HL-60/S4 treated with phorbol 12-myristate 13-acetate at 8.2 ng/mL for 4 days and 3 days (cell line): ENCODE measurements around the gene PTPN14.
"Not testable (repeated sequence)": the region's sequence is repeated elsewhere in the genome, so short reads cannot be mapped to it uniquely, and the experiment has no call there.

Experiments used
- in situ Hi-C: fragments of 300-500 bp; cut with MboI; formaldehyde crosslinking; loops from 2 replicates; pipeline ENCODE4 v1.15.0; 2022; ENCODE audit warnings: low sequenced_read_pairs

Gene PTPN14

GRCh38 chr1:214481983-214482634 is 69.3 kb downstream of the PTPN14 start:
- in situ Hi-C loops: not testable (repeated sequence)

GRCh38 chr1:214476986-214477870 is 74.2 kb downstream of the PTPN14 start:
- in situ Hi-C loops: no loop called here

- in situ Hi-C loops: no loop called here
Observed at GRCh38 chr1:214476229-214476985, 75.0 kb downstream of the PTPN14 start.

- in situ Hi-C loops: no loop called here
Observed at GRCh38 chr1:214475746-214476145, 75.7 kb downstream of the PTPN14 start.

- in situ Hi-C loops: no loop called here
Observed at GRCh38 chr1:214475331-214475730, 76.1 kb downstream of the PTPN14 start.

GRCh38 chr1:214474467-214474866 is 76.9 kb downstream of the PTPN14 start:
- in situ Hi-C loops: no loop called here

- in situ Hi-C loops: no loop called here
Observed at GRCh38 chr1:214473862-214474261, 77.5 kb downstream of the PTPN14 start.

- in situ Hi-C loops: no loop called here
Observed at GRCh38 chr1:214473387-214473786, 78.0 kb downstream of the PTPN14 start.

- in situ Hi-C loops: no loop called here
Observed at GRCh38 chr1:214472364-214472763, 79.0 kb downstream of the PTPN14 start.

- in situ Hi-C loops: no loop called here
Observed at GRCh38 chr1:214471458-214471857, 79.9 kb downstream of the PTPN14 start.

- in situ Hi-C loops: no loop called here
Observed at GRCh38 chr1:214470132-214470531, 81.3 kb downstream of the PTPN14 start.

GRCh38 chr1:214469290-214469689 is 82.1 kb downstream of the PTPN14 start:
- in situ Hi-C loops: no loop called here

- in situ Hi-C loops: no loop called here
Observed at GRCh38 chr1:214467078-214467585, 84.3 kb downstream of the PTPN14 start.

- in situ Hi-C loops: no loop called here
Observed at GRCh38 chr1:214466403-214467077, 84.9 kb downstream of the PTPN14 start.

GRCh38 chr1:214464445-214465287 is 86.7 kb downstream of the PTPN14 start:
- in situ Hi-C loops: no loop called here

- in situ Hi-C loops: no loop called here
Observed at GRCh38 chr1:214463596-214463995, 87.8 kb downstream of the PTPN14 start.

GRCh38 chr1:214462882-214463281 is 88.5 kb downstream of the PTPN14 start:
- in situ Hi-C loops: no loop called here

- in situ Hi-C loops: no loop called here
Observed at GRCh38 chr1:214461305-214461704, 90.1 kb downstream of the PTPN14 start.

GRCh38 chr1:214460304-214460916 is 91.0 kb downstream of the PTPN14 start:
- in situ Hi-C loops: no loop called here
